Natural killer cell (primary cell): ENCODE results near the gene RNF167. TPM values are rescaled to one million over a fixed set of nuclear protein-coding genes. Genes with fewer than 3 reads are reported as not detected.

Experiments used
- ATAC-seq, 3 donors: fragments of 150-1000 bp in 2 of 3; fragments of 200-7000 bp in 1 of 3; cut with Tn5 transposase; 1 replicate in 1 of 3; 2 replicates in 2 of 3; pipeline ENCODE4 v1.10.0; 2021; ENCODE audit warnings: mild to moderate bottlenecking in 2 of 3, moderate library complexity in 2 of 3
- DNase-seq, 2 donors: peaks; one replicate each; pipeline versions ENCODE4 v3.0.0 to v3.0.0-alpha.2; 2013 to 2021; ENCODE audit warnings: mixed read lengths in 1 of 2
- H3K27ac ChIP-seq: one replicate; pipeline ENCODE4 v1.5.1; 2013; ENCODE audit warnings: mild to moderate bottlenecking, low read length
- H3K27me3 ChIP-seq: one replicate; pipeline ENCODE4 v1.6.1; 2013; ENCODE audit warnings: low read length; ENCODE audit not compliant: control insufficient read depth, insufficient read depth
- H3K36me3 ChIP-seq: one replicate; pipeline ENCODE4 v1.6.1; 2013; ENCODE audit warnings: low read length; ENCODE audit not compliant: control insufficient read depth, insufficient read depth
- H3K4me1 ChIP-seq: one replicate; pipeline ENCODE4 v1.6.1; 2013; ENCODE audit warnings: low read length; ENCODE audit not compliant: control insufficient read depth, insufficient read depth
- H3K4me3 ChIP-seq: one replicate; pipeline ENCODE4 v1.5.1; 2013; ENCODE audit warnings: low read length
- H3K9me3 ChIP-seq: one replicate; pipeline ENCODE4 v1.6.1; 2013; ENCODE audit warnings: low read length; ENCODE audit not compliant: control insufficient read depth, insufficient read depth
- H3K27ac Mint-ChIP-seq, 2 donors: one replicate each; pipeline ENCODE4 v1.8.0; 2022; ENCODE audit warnings: mild to moderate bottlenecking in 2 of 2, mixed read lengths in 2 of 2, moderate library complexity in 1 of 2
- H3K27me3 Mint-ChIP-seq, 2 donors: one replicate each; pipeline ENCODE4 v1.8.0; 2022; ENCODE audit warnings: low read depth in 2 of 2, mixed read lengths in 2 of 2
- H3K36me3 Mint-ChIP-seq: one replicate; pipeline ENCODE4 v1.8.0; 2022; ENCODE audit warnings: mixed read lengths
- H3K4me1 Mint-ChIP-seq, 2 donors: one replicate each; pipeline ENCODE4 v1.8.0; 2022; ENCODE audit warnings: mixed read lengths in 2 of 2
- H3K4me3 Mint-ChIP-seq: one replicate; pipeline ENCODE4 v1.8.0; 2022; ENCODE audit warnings: mild to moderate bottlenecking, moderate library complexity, mixed read lengths
- H3K9me3 Mint-ChIP-seq, 2 donors: one replicate each; pipeline ENCODE4 v1.8.0; 2022; ENCODE audit warnings: mixed read lengths in 2 of 2
- CTCF ChIP-seq: fragments of 200-600 bp; IDR thresholded peaks from one replicate; pipeline ENCODE4 v1.8.0; 2022; ENCODE audit warnings: antibody characterized with exemption
- WGBS: methylation state at CpG from one replicate; pipeline ENCODE4 v1.1.7; 2013; ENCODE audit warnings: missing lambda C conversion rate; ENCODE audit not compliant: insufficient coverage; 5-methylcytosine and 5-hydroxymethylcytosine counted together
- intact Hi-C: fragments of 100-400 bp; cut with micrococcal nuclease; formaldehyde crosslinking; loops from one replicate; pipeline ENCODE4 v1.14.2; 2022
- total RNA-seq, 4 donors: library from RNA; stranded (reverse); fragments of 120-200 nt in 1 of 4; gene quantifications; one replicate each; pipeline versions ENCODE4 v1.2.3 to v1.2.4, GENCODE V29; 2013 to 2022

Gene RNF167
- total RNA-seq, 3 donors from 2014 or later (not counting 1 experiment from before 2014, with no cell fraction given): 149 to 189 (median 177) TPM

- peak within 1 kb of the TSS; percentile 97 for H3K27ac ChIP-seq
These were observed 10.7 kb downstream of the RNF167 start, which contains the start of gene ENO3 for GRCh38 chr17:4950746-4951204. ENO3 (plus strand) TSS chr17:4951119; CDS start chr17:4951830, 711 bp downstream.

GRCh38 chr17:4951486-4951885, 11.4 kb downstream of the RNF167 start:
- Mint-ChIP-seq H3K27me3 (peaks cover 0 to 2% of the 10 kb centered on the region in 2 donors), H3K9me3 (no peaks in the 10 kb centered on the region), H3K36me3 (peaks cover 4% of the 10 kb centered on the region), H3K4me3 (peak overlapping the region; percentile 87), H3K27ac (peak overlapping the region; percentile 87 to 93), H3K4me1 (peaks cover 19 to 29% of the 10 kb centered on the region in 2 donors)
- no peak for TF ChIP-seq CTCF
- intact Hi-C loops: no loop called here
- Histone ChIP-seq H3K27me3 (no peaks in the 10 kb centered on the region), H3K27ac (no peak overlapping the region), H3K9me3 (no peaks in the 10 kb centered on the region), H3K4me3 (no peak overlapping the region), H3K36me3 (peaks cover 10% of the 10 kb centered on the region), H3K4me1 (peaks cover 21% of the 10 kb centered on the region)
- ATAC-seq (no peak), DNase-seq (no peak)
- WGBS: 97% methylated on average over 3 of the region's 3 CpGs

More at GRCh38 chr17:4950746-4951204, 10.7 kb downstream of the RNF167 start, which contains the start of gene ENO3:
- intact Hi-C loops: no loop called here
- DNase-seq: no peak
- Histone ChIP-seq H3K4me3 (peak within 1 kb of the TSS; percentile 56), H3K36me3 (peaks cover 17% of the 10 kb centered on the region), H3K4me1 (peaks cover 26% of the 10 kb centered on the region), H3K9me3 (no peaks in the 10 kb centered on the region), H3K27me3 (no peaks in the 10 kb centered on the region)
- WGBS: 66% methylated on average over 6 of the region's 7 CpGs
- H3K4me3 Mint-ChIP-seq: peak within 1 kb of the TSS; percentile 87
- peaks cover 26 to 33% of the 10 kb centered on the region in 2 donors for H3K4me1 Mint-ChIP-seq
- peak within 1 kb of the TSS; percentile 87 to 93 for H3K27ac Mint-ChIP-seq
- H3K9me3 Mint-ChIP-seq: no peaks in the 10 kb centered on the region
- H3K27me3 Mint-ChIP-seq: peaks cover 0 to 2% of the 10 kb centered on the region in 2 donors
- H3K36me3 Mint-ChIP-seq: peaks cover 7% of the 10 kb centered on the region
- TF ChIP-seq CTCF: no peak
- ATAC-seq: no peak

GRCh38 chr17:4953451-4953961, 13.4 kb downstream of the RNF167 start:
- no peak for ATAC-seq
- intact Hi-C loops: no loop called here
- no peak overlapping the region for H3K4me3 ChIP-seq
- peaks cover 20% of the 10 kb centered on the region for H3K4me1 ChIP-seq
- H3K9me3 Mint-ChIP-seq: no peaks in the 10 kb centered on the region
- H3K27ac Mint-ChIP-seq: no peak overlapping the region
- H3K36me3 Mint-ChIP-seq: no peaks in the 10 kb centered on the region
- TF ChIP-seq CTCF: no peak
- DNase-seq: no peak
- H3K36me3 ChIP-seq: no peaks in the 10 kb centered on the region
- H3K27me3 ChIP-seq: no peaks in the 10 kb centered on the region
- no peak overlapping the region for H3K27ac ChIP-seq
- H3K9me3 ChIP-seq: no peaks in the 10 kb centered on the region
- H3K27me3 Mint-ChIP-seq: no peaks in the 10 kb centered on the region
- peaks cover 13 to 24% of the 10 kb centered on the region in 2 donors for H3K4me1 Mint-ChIP-seq
- H3K4me3 Mint-ChIP-seq: no peak overlapping the region
- WGBS: 92% methylated on average over 14 of the region's 14 CpGs

- peaks cover 9% of the 10 kb centered on the region for H3K36me3 ChIP-seq
- Mint-ChIP-seq H3K27me3 (no peaks in the 10 kb centered on the region), H3K36me3 (no peaks in the 10 kb centered on the region), H3K4me1 (peaks cover 13 to 20% of the 10 kb centered on the region in 2 donors), H3K9me3 (no peaks in the 10 kb centered on the region), H3K27ac (no peak overlapping the region), H3K4me3 (no peak overlapping the region)
- H3K4me1 ChIP-seq: peaks cover 16% of the 10 kb centered on the region
- ATAC-seq (no peak), DNase-seq (no peak)
- H3K27ac ChIP-seq: no peak overlapping the region
- intact Hi-C loops: no loop called here
- WGBS: 95% methylated on average over 8 of the region's 8 CpGs
- no peak for TF ChIP-seq CTCF
- no peaks in the 10 kb centered on the region for H3K27me3 ChIP-seq
- H3K4me3 ChIP-seq: no peak overlapping the region
- no peaks in the 10 kb centered on the region for H3K9me3 ChIP-seq
These were observed 15.0 kb downstream of the RNF167 start for GRCh38 chr17:4955091-4955490.
